ENCODE data around the gene SEPTIN10. TPM values are rescaled to one million over a fixed set of nuclear protein-coding genes. Genes with fewer than 3 reads are reported as not detected.

SEPTIN10 gene
- total RNA-seq, 1 experiment from 2014 or later: 113 TPM

DNA sequence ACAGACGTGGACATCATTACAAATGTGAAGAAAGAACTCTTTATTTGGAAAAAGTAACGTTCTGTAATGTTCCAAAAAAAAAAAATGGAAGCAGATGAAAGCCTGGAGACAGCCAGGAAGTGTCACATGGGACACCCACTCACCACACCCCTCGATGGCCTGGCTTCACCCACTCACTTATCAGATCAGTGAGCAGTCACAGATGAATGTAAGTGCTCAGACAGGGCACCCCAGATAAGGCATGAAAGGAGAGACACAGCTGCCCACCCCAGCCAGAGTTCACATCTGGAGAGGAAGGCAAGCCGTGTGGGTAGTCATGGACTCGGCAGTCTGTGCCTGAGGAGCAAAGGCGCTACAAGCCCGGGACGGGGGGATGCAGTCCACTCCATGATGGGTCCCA lies 105.2 kb downstream of the SEPTIN10 start:
- no peak overlapping the region for H3K4me3 ChIP-seq (replicated peaks in 1 of 2; ENCODE audit: low read depth in 1 of 2, low read length in 2 of 2)
- H3K27me3 ChIP-seq (ENCODE audit: insufficient read depth, low read length): no peaks in the 10 kb centered on the region
- H3K9me3 ChIP-seq (ENCODE audit: control insufficient read depth in 1 of 2, insufficient read depth in 1 of 2, low read depth in 1 of 2, low read length in 2 of 2): no peaks in the 10 kb centered on the region
- H3K79me2 ChIP-seq (ENCODE audit: insufficient read depth, low read length): no peaks in the 10 kb centered on the region
- no peak overlapping the region for H3K27ac ChIP-seq (ENCODE audit: low read depth, low read length)
- ATAC-seq: no peak
- POLR2A ChIA-PET: interaction anchor here (0.6 kb wide), 1 partner anchor 15 kb away, joined by 3 read pairs; no protein-coding TSS in a partner anchor
- H3K9me2 ChIP-seq (ENCODE audit: insufficient read depth): no peaks in the 10 kb centered on the region
- CTCF ChIA-PET: interaction anchor here (2.4 kb wide), 1 partner anchor 381 kb away, joined by 19 read pairs; no protein-coding TSS in a partner anchor
- no peak overlapping the region for H2AFZ ChIP-seq (ENCODE audit: low read depth, low read length, poor library complexity, severe bottlenecking)
- no peak overlapping the region for H3K4me2 ChIP-seq (ENCODE audit: low read length)
- H4K20me1 ChIP-seq (ENCODE audit: insufficient read depth): no peaks in the 10 kb centered on the region
- BruUV-seq (replicated peaks): no TSS peak
- no peak for DNase-seq (ENCODE audit: low read depth, low spot score)
- H3K4me1 ChIP-seq (ENCODE audit: control insufficient read depth in 1 of 2, insufficient read depth in 2 of 2, low read length in 2 of 2): no peaks in the 10 kb centered on the region
- no peak for TF ChIP-seq EGR1 (IDR thresholded peaks at IDR 0.05; ENCODE audit: low read depth)
- TF ChIP-seq, protein P1, sequence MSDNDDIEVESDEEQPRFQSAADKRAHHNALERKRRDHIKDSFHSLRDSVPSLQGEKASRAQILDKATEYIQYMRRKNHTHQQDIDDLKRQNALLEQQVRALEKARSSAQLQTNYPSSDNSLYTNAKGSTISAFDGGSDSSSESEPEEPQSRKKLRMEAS (IDR thresholded peaks at IDR 0.05): no peak
- TF ChIP-seq, protein P2, sequence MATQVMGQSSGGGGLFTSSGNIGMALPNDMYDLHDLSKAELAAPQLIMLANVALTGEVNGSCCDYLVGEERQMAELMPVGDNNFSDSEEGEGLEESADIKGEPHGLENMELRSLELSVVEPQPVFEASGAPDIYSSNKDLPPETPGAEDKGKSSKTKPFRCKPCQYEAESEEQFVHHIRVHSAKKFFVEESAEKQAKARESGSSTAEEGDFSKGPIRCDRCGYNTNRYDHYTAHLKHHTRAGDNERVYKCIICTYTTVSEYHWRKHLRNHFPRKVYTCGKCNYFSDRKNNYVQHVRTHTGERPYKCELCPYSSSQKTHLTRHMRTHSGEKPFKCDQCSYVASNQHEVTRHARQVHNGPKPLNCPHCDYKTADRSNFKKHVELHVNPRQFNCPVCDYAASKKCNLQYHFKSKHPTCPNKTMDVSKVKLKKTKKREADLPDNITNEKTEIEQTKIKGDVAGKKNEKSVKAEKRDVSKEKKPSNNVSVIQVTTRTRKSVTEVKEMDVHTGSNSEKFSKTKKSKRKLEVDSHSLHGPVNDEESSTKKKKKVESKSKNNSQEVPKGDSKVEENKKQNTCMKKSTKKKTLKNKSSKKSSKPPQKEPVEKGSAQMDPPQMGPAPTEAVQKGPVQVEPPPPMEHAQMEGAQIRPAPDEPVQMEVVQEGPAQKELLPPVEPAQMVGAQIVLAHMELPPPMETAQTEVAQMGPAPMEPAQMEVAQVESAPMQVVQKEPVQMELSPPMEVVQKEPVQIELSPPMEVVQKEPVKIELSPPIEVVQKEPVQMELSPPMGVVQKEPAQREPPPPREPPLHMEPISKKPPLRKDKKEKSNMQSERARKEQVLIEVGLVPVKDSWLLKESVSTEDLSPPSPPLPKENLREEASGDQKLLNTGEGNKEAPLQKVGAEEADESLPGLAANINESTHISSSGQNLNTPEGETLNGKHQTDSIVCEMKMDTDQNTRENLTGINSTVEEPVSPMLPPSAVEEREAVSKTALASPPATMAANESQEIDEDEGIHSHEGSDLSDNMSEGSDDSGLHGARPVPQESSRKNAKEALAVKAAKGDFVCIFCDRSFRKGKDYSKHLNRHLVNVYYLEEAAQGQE (IDR thresholded peaks at IDR 0.05; ENCODE audit: low read depth): no peak
- TF ChIP-seq RAD21 (IDR thresholded peaks at IDR 0.05; ENCODE audit: low read depth): no peak
- no peak for TF ChIP-seq ELF1 (IDR thresholded peaks at IDR 0.05; ENCODE audit: borderline replicate concordance, low read depth)
- TF ChIP-seq, protein P3, sequence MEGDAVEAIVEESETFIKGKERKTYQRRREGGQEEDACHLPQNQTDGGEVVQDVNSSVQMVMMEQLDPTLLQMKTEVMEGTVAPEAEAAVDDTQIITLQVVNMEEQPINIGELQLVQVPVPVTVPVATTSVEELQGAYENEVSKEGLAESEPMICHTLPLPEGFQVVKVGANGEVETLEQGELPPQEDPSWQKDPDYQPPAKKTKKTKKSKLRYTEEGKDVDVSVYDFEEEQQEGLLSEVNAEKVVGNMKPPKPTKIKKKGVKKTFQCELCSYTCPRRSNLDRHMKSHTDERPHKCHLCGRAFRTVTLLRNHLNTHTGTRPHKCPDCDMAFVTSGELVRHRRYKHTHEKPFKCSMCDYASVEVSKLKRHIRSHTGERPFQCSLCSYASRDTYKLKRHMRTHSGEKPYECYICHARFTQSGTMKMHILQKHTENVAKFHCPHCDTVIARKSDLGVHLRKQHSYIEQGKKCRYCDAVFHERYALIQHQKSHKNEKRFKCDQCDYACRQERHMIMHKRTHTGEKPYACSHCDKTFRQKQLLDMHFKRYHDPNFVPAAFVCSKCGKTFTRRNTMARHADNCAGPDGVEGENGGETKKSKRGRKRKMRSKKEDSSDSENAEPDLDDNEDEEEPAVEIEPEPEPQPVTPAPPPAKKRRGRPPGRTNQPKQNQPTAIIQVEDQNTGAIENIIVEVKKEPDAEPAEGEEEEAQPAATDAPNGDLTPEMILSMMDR (IDR thresholded peaks at IDR 0.05 in 2 of 3, conservative IDR thresholded peaks at IDR 0.05 in 1 of 3; ENCODE audit: borderline replicate concordance in 1 of 3, insufficient read depth in 1 of 3, low read depth in 2 of 3, low read length in 2 of 3): no peak
- TF ChIP-seq FOSL1 (IDR thresholded peaks at IDR 0.05; ENCODE audit: low read depth): no peak
- TF ChIP-seq POLR2A (IDR thresholded peaks at IDR 0.05; ENCODE audit: borderline replicate concordance, extremely low read depth, insufficient read depth, insufficient read length): no peak
- TF ChIP-seq JUND (IDR thresholded peaks at IDR 0.05): no peak
- TF ChIP-seq SP1 (IDR thresholded peaks at IDR 0.05; ENCODE audit: low read depth): no peak
- no peak for TF ChIP-seq SIN3A (IDR thresholded peaks at IDR 0.05; ENCODE audit: low read depth)
- TF ChIP-seq, protein P4, sequence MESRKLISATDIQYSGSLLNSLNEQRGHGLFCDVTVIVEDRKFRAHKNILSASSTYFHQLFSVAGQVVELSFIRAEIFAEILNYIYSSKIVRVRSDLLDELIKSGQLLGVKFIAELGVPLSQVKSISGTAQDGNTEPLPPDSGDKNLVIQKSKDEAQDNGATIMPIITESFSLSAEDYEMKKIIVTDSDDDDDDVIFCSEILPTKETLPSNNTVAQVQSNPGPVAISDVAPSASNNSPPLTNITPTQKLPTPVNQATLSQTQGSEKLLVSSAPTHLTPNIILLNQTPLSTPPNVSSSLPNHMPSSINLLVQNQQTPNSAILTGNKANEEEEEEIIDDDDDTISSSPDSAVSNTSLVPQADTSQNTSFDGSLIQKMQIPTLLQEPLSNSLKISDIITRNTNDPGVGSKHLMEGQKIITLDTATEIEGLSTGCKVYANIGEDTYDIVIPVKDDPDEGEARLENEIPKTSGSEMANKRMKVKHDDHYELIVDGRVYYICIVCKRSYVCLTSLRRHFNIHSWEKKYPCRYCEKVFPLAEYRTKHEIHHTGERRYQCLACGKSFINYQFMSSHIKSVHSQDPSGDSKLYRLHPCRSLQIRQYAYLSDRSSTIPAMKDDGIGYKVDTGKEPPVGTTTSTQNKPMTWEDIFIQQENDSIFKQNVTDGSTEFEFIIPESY (IDR thresholded peaks at IDR 0.05; ENCODE audit: extremely low read depth, insufficient replicate concordance, low read length): no peak
- no peak for TF ChIP-seq ZNF274 (IDR thresholded peaks at IDR 0.05; ENCODE audit: low read depth, low read length)
- TF ChIP-seq POLR2AphosphoS5 (IDR thresholded peaks at IDR 0.05; ENCODE audit: low read depth, low read length): no peak
- TF ChIP-seq ZFX (IDR thresholded peaks at IDR 0.05): no peak
- no peak for TF ChIP-seq YY1 (IDR thresholded peaks at IDR 0.05; ENCODE audit: extremely low read depth, insufficient replicate concordance, low read depth, low read length)
- TF ChIP-seq SRF (IDR thresholded peaks at IDR 0.05; ENCODE audit: low read depth): no peak
- no peak for TF ChIP-seq TCF7L2 (IDR thresholded peaks at IDR 0.05; ENCODE audit: borderline replicate concordance, extremely low read depth, insufficient read depth, insufficient read length)
- TF ChIP-seq EZH2 (IDR thresholded peaks at IDR 0.05): no peak
- no peak overlapping the region for H3K9ac ChIP-seq (ENCODE audit: low read length)
- intact Hi-C loops (cut with micrococcal nuclease): no loop called here
- no peaks in the 10 kb centered on the region for H3K36me3 ChIP-seq (ENCODE audit: control insufficient read depth in 1 of 2, insufficient read depth in 2 of 2, low read length in 2 of 2)
- RAD21 ChIA-PET (ENCODE audit: low non-redundant PET in 1 of 2, low total read pairs in 2 of 2, uncharacterized antibody in 2 of 2, unreplicated experiment in 2 of 2): no interaction called here
